Ovary (tissue), 9 donors: ENCODE measurements around the gene OR51D1. TPM values are rescaled to one million over a fixed set of nuclear protein-coding genes. Genes with fewer than 3 reads are reported as not detected.

Source experiments
- DNase-seq, 5 donors: peaks; one replicate each; pipeline ENCODE4 v3.0.0-alpha.2; 2019 to 2020
- H3K27ac ChIP-seq, 2 donors: fragments of 200-600 bp; one replicate each; pipeline versions ENCODE4 v1.5.1 to v1.8.0; 2019 to 2022
- H3K27me3 ChIP-seq: fragments of 200-600 bp; one replicate; pipeline ENCODE4 v1.8.0; 2022
- H3K36me3 ChIP-seq: fragments of 200-600 bp; sonication (generic); one replicate; pipeline ENCODE4 v1.5.1; 2019
- H3K4me1 ChIP-seq: one replicate; pipeline ENCODE4 v1.8.1; 2013; ENCODE audit warnings: mild to moderate bottlenecking, moderate library complexity; ENCODE audit not compliant: insufficient read depth
- H3K4me3 ChIP-seq: fragments of 200-600 bp; sonication (generic); one replicate; pipeline ENCODE4 v1.5.1; 2017
- H3K9me3 ChIP-seq, 2 donors: fragments of 200-600 bp in 1 of 2; sonication (generic) in 1 of 2; one replicate each; pipeline versions ENCODE4 v1.5.1 to v1.8.1; 2013 to 2019; ENCODE audit warnings: mild to moderate bottlenecking in 1 of 2, moderate library complexity in 1 of 2
- EP300 ChIP-seq: sonication (generic); formaldehyde crosslinking; IDR thresholded peaks from one replicate; pipeline ENCODE4 v1.6.1; 2017; ENCODE audit warnings: antibody characterized with exemption
- POLR2A ChIP-seq: fragments of 450-650 bp; IDR thresholded peaks from one replicate; pipeline ENCODE4 v1.6.1; 2017; ENCODE audit warnings: antibody characterized with exemption, mild to moderate bottlenecking, moderate library complexity
- WGBS, 3 donors: extraction: QIAGEN DNeasy Blood & Tissue Kit in 1 of 3; methylation state at CpG; one replicate each; pipeline versions ENCODE4 v1.1.5 to v1.1.7; 2013 to 2017; 5-methylcytosine and 5-hydroxymethylcytosine counted together
- intact Hi-C, 4 donors: fragments of 100-400 bp; cut with DNase I; formaldehyde crosslinking; loops; one replicate each; pipeline versions ENCODE4 v1.11.0 to v1.15.1; 2022 to 2023
- polyA plus RNA-seq, 2 donors: library from polyadenylated mRNA; stranded (reverse); fragments of 200-250 nt in 1 of 2; fragments of 350-450 nt in 1 of 2; fragmentation: Illumina TruSeq in 1 of 2; extraction: RNeasy Lipid Tissue Mini Kit (QIAGEN cat#74804) in 1 of 2; gene quantifications; one replicate each; pipeline ENCODE4 v1.2.3, GENCODE V29; 2013 to 2014
- total RNA-seq, 7 donors: library from RNA; depleted of rRNA in 2 of 7; stranded (reverse); fragments of >200 nt in 2 of 7; fragmentation: NEBNext Ultra II Directional in 3 of 7; extraction: Animal tissue kit (Norgen Biotek cat#: 25700) in 3 of 7; gene quantifications; one replicate each; pipeline versions ENCODE4 v1.1.0 to v1.2.4, GENCODE V29; 2016 to 2023
- TF ChIP-seq, protein P1 (sequence below), 3 donors: fragments of 450-650 bp in 2 of 3; fragments of 200-600 bp in 1 of 3; IDR thresholded peaks; one replicate each; pipeline versions ENCODE4 v1.5.1 to v1.8.0; 2016 to 2022; ENCODE audit warnings: antibody characterized with exemption in 3 of 3, mild to moderate bottlenecking in 1 of 3
- donor health status: DM: no; HTN: no; CAD: no; lungs with moderate emphysema.
- donor health status: DM: no; HTN: no; CAD: no.
- donor health status: Bipolar disorder and iron deficiency.
- donor health status: DM: yes; HTN: yes; CAD: no.
- donor health status: DM: no; HTN: no; CAD: no.
- donor health status: DM: yes; HTN: yes; CAD: no.

The OR51D1 gene
- total and polyA plus RNA-seq, 9 donors, result not detected

DNA sequence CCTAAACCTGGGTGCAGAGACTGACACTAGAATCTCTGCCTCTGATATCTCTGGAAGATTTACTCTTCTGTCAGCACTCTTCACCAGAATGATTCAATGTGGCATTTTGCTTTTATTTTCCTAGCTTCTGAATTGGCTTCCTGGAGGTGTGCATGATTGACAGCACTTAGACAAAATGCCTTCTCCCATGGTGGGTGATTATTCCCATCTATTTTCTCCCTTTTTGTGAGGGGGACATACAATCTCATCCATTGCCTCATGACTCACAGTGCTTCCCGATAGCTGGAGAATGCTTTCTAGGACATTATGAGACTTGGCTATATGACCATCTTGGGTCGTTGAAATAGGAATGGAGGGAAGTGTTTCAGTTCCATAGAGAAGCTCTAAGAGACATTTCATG, 25.3 kb upstream of the OR51D1 start:
- TF ChIP-seq POLR2A, result no peak
- no peak for TF ChIP-seq EP300
- TF ChIP-seq, protein P1, sequence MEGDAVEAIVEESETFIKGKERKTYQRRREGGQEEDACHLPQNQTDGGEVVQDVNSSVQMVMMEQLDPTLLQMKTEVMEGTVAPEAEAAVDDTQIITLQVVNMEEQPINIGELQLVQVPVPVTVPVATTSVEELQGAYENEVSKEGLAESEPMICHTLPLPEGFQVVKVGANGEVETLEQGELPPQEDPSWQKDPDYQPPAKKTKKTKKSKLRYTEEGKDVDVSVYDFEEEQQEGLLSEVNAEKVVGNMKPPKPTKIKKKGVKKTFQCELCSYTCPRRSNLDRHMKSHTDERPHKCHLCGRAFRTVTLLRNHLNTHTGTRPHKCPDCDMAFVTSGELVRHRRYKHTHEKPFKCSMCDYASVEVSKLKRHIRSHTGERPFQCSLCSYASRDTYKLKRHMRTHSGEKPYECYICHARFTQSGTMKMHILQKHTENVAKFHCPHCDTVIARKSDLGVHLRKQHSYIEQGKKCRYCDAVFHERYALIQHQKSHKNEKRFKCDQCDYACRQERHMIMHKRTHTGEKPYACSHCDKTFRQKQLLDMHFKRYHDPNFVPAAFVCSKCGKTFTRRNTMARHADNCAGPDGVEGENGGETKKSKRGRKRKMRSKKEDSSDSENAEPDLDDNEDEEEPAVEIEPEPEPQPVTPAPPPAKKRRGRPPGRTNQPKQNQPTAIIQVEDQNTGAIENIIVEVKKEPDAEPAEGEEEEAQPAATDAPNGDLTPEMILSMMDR (IDR thresholded peaks at IDR 0.05), result no peak

DNA sequence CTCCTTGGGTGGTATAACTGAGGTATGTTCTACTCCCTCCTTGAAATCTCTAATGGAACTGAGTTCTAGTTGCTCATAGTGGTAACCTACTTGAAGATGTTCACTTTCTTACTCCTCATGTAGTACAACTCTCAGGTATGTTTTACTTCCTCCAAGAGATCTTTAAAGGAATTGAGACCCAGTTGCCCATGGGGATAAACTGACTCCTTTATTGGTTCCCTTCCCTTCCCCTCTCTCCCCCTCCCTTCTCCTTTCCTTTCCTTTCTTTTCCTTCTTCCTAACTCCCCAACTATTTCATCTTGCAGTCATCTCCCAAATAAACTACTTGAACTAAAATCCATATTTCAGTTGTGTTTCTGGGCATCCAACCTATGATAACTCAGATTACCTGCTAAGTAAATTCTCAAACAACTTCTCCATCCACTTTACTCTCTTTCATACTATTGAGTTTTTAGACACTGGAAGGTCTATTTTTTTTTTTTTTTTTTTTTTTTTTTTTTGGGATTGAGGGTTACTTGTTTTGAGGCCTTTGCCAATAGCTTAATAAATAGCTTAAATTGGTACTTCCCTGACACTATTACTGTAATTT, 21.3 kb upstream of the OR51D1 start:
- no peaks in the 10 kb centered on the region for H3K27me3 ChIP-seq
- intact Hi-C loops, result no loop called here
- no peaks in the 10 kb centered on the region for H3K9me3 ChIP-seq
- H3K4me3 ChIP-seq, result no peak overlapping the region
- H3K27ac ChIP-seq, result no peak overlapping the region
- DNase-seq, result no peak
- H3K36me3 ChIP-seq, result no peaks in the 10 kb centered on the region
- TF ChIP-seq POLR2A (no peak), EP300 (no peak)
- TF ChIP-seq, protein P1 (IDR thresholded peaks at IDR 0.05), result no peak
- no peaks in the 10 kb centered on the region for H3K4me1 ChIP-seq

More for the DNA sequence above, 25.3 kb upstream of the OR51D1 start:
- intact Hi-C loops, result no loop called here
- Histone ChIP-seq H3K4me1 (peaks cover 2% of the 10 kb centered on the region), H3K9me3 (no peaks in the 10 kb centered on the region), H3K36me3 (no peaks in the 10 kb centered on the region), H3K4me3 (no peak overlapping the region), H3K27ac (no peak overlapping the region), H3K27me3 (no peaks in the 10 kb centered on the region)
- WGBS, 3 donors, result 88 to 91% (median 89%) methylated on average over 2 of the region's 2 CpGs
- no peak for DNase-seq

DNA sequence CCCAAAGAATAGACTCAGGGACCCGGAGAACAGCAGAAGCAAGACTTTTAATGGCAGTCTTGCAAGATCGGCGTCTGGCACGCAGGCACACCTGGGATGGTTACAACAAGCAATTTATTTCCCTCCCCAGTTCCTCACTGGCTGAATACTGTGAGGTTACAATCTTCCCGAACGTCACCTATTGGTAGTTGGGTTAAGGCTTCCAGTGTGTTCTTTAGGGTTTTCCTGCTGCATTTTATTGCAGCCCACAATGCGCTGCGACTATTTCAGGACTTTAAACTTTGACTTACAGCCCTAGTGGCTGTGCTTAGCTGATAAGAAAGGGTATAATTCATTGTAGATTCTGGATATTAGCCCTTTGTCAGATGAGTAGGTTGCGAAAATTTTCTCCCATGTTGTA, 17.8 kb upstream of the OR51D1 start:
- no peaks in the 10 kb centered on the region for H3K36me3 ChIP-seq
- intact Hi-C loops, result no loop called here
- H3K9me3 ChIP-seq, result no peaks in the 10 kb centered on the region
- H3K4me3 ChIP-seq, result no peak overlapping the region
- H3K27ac ChIP-seq, result no peak overlapping the region
- WGBS, 3 donors, result 75 to 78% (median 77%) methylated on average over 9 of the region's 9 CpGs
- no peaks in the 10 kb centered on the region for H3K27me3 ChIP-seq
- H3K4me1 ChIP-seq, result no peaks in the 10 kb centered on the region
- no peak for DNase-seq
- TF ChIP-seq EP300 (no peak), POLR2A (no peak)
- TF ChIP-seq, protein P1 (IDR thresholded peaks at IDR 0.05), result no peak

DNA sequence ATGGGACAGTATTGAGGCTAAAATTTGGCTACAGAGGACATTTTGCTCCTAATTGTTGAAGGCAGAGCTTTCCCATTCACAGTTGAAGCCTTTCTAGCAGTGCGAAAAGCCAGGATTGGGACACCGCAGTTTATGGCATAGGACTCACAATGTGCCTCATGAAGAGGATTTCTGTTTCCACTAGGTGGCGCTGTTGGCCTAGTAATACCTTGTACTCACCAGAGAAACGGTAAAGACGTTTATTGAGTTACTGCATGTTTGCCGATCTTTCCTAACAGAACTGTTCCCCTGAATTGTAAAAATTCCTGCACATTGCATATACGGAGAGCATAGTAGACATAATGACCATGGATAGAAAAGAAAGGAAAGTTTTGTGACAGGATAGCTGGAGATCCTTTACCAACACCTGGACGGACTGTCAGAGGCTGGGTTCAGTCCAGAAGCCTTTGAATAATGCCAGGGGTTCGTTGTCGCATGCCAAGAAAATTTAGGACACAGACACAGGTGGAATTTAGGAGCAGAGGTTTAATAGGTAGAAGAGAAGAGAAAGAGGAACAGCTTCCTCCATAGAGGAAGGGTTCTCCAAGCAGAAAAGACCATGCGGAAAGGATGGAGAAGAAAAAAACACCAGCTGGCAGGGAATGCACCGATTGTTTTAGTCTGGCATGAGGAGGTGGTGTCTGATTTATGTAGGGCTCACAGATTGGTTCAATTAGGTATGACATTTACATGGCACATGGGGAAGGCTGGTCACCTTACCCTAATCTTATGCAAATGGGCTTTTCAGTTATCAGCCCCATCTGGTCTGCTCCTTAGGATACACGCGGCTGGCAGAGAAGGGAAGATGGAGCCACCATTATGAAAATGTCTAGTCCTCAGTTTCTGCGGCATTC, 10.8 kb upstream of the OR51D1 start:
- H3K4me3 ChIP-seq, result no peak overlapping the region
- no peaks in the 10 kb centered on the region for H3K27me3 ChIP-seq
- DNase-seq, result peak; percentile 52 to 67 (median 63)
- H3K4me1 ChIP-seq, result no peaks in the 10 kb centered on the region
- H3K27ac ChIP-seq, result no peak overlapping the region
- 26 to 32% (median 30%) methylated on average over 15 of the region's 15 CpGs for WGBS, 3 donors
- TF ChIP-seq, protein P1 (IDR thresholded peaks at IDR 0.05), result peak; percentile 33 to 50 (median 34)
- no peak for TF ChIP-seq POLR2A
- intact Hi-C loops, result loop anchor here in 1 of 4 donors (10.0 kb wide), 1 partner anchor 378 kb away; no protein-coding TSS in a partner anchor
- no peaks in the 10 kb centered on the region for H3K36me3 ChIP-seq
- H3K9me3 ChIP-seq, result no peaks in the 10 kb centered on the region
